Stimulated activated CD4-positive, alpha-beta T cell treated with anti-CD3 and anti-CD28 coated beads, Interleukin-4, amount 100 ng/mL, for 48 hours (primary cell): ENCODE results near the gene KCNK1.

Experiments used
- DNase-seq, 2 donors: peaks; one replicate each; pipeline ENCODE4 v3.0.0-alpha.2; 2020; ENCODE audit warnings: low read depth in 2 of 2

The KCNK1 gene

GRCh38 chr1:233636503-233636877, 22.6 kb downstream of the KCNK1 start:
- DNase-seq = no peak

GRCh38 chr1:233638513-233638912, 24.6 kb downstream of the KCNK1 start:
- no peak for DNase-seq

GRCh38 chr1:233639611-233640010, 25.7 kb downstream of the KCNK1 start:
- no peak for DNase-seq

- no peak for DNase-seq
Observed at GRCh38 chr1:233640179-233640578, 26.3 kb downstream of the KCNK1 start.

- no peak for DNase-seq
Observed at GRCh38 chr1:233641029-233641428, 27.1 kb downstream of the KCNK1 start.

- DNase-seq = no peak
Observed at GRCh38 chr1:233647073-233647472, 33.2 kb downstream of the KCNK1 start.

- no peak for DNase-seq
Observed at GRCh38 chr1:233647636-233648035, 33.7 kb downstream of the KCNK1 start.

- no peak for DNase-seq
Observed at GRCh38 chr1:233651061-233651460, 37.2 kb downstream of the KCNK1 start.

- DNase-seq = no peak
Observed at GRCh38 chr1:233651563-233652233, 37.8 kb downstream of the KCNK1 start.

GRCh38 chr1:233652526-233652925, 38.6 kb downstream of the KCNK1 start:
- DNase-seq = no peak

GRCh38 chr1:233654658-233655280, 40.9 kb downstream of the KCNK1 start:
- DNase-seq = no peak

- DNase-seq = no peak
Observed at GRCh38 chr1:233655301-233655740, 41.4 kb downstream of the KCNK1 start.

GRCh38 chr1:233656032-233656635, 42.2 kb downstream of the KCNK1 start:
- no peak for DNase-seq

- DNase-seq = no peak
Observed at GRCh38 chr1:233656687-233657086, 42.8 kb downstream of the KCNK1 start.

GRCh38 chr1:233657466-233657865, 43.6 kb downstream of the KCNK1 start:
- no peak for DNase-seq

- no peak for DNase-seq
Observed at GRCh38 chr1:233659495-233659894, 45.6 kb downstream of the KCNK1 start.

- DNase-seq = no peak
Observed at GRCh38 chr1:233661376-233662159, 47.7 kb downstream of the KCNK1 start.

- DNase-seq = no peak
Observed at GRCh38 chr1:233662575-233663304, 48.8 kb downstream of the KCNK1 start.

- no peak for DNase-seq
Observed at GRCh38 chr1:233664253-233664652, 50.3 kb downstream of the KCNK1 start.

- DNase-seq = no peak
Observed at GRCh38 chr1:233664804-233665574, 51.1 kb downstream of the KCNK1 start.
